A549 (cell line): ENCODE data around the gene SLC2A2. TPM values are rescaled to one million over a fixed set of nuclear protein-coding genes. Genes with fewer than 3 reads are reported as not detected.

Source experiments
- ATAC-seq, 2 experiments: fragments of 200-7000 bp in 1 of 2; fragments of >200 bp in 1 of 2; cut with Nextera tagmentation in 1 of 2; cut with Tn5 transposase in 1 of 2; 3 replicates each; pipeline versions ENCODE4 v1.8.0 to v1.9.1; 2018 to 2020; ENCODE audit warnings: mild to moderate bottlenecking in 1 of 2, moderate library complexity in 1 of 2
- CTCF ChIA-PET: fragments of 300-600 bp; sonication (Branson Sonifier 250); formaldehyde crosslinking; extraction: SDS; loops from one replicate; lab custom pipeline; 2021; ENCODE audit warnings: antibody characterized with exemption, inconsistent platforms; lab: Yijun Ruan, JAX
- POLR2A ChIA-PET: fragments of 350-600 bp; formaldehyde crosslinking; extraction: SDS; loops from one replicate; lab custom pipeline; 2021; ENCODE audit warnings: antibody characterized with exemption, inconsistent platforms; lab: Yijun Ruan, JAX
- DNase-seq, 2 experiments: peaks; one replicate each; pipeline versions ENCODE4 v3.0.0 to v3.0.0-alpha.2; 2011 to 2016; ENCODE audit warnings: low read depth in 1 of 2, low spot score in 1 of 2
- FAIRE-seq: peaks from 2 replicates; lab custom pipeline; 2011; peaks lifted over from hg19 to GRCh38; lab: Jason Lieb, UNC
- H3K27ac ChIP-seq, 2 experiments: fragments of >200 bp; sonication (Bioruptor Twin); formaldehyde crosslinking; 3 replicates each; pipeline ENCODE4 v1.5.1; 2016 to 2017
- H3K4me1 ChIP-seq: fragments of >200 bp; sonication (Bioruptor Twin); formaldehyde crosslinking; 3 replicates; pipeline ENCODE4 v1.6.1; 2016
- H3K4me2 ChIP-seq: fragments of >200 bp; sonication (Bioruptor Twin); formaldehyde crosslinking; 3 replicates; pipeline ENCODE4 v1.6.1; 2016
- H3K4me3 ChIP-seq: fragments of >200 bp; sonication (Bioruptor Twin); formaldehyde crosslinking; 3 replicates; pipeline ENCODE4 v1.5.1; 2016
- H3K9me3 ChIP-seq: fragments of >200 bp; sonication (Bioruptor Twin); formaldehyde crosslinking; 3 replicates; pipeline ENCODE4 v1.6.1; 2016
- BHLHE40 ChIP-seq: IDR thresholded peaks from 2 replicates; pipeline ENCODE4 v1.6.1; 2012; ENCODE audit warnings: low read depth, low read length, inconsistent platforms
- CHD2 ChIP-seq: fragments of 150-350 bp; IDR thresholded peaks from 2 replicates; pipeline ENCODE4 v1.6.1; 2014; ENCODE audit warnings: low read length; ENCODE audit not compliant: partially characterized antibody
- CTCF ChIP-seq: fragments of >200 bp; sonication (Bioruptor Twin); formaldehyde crosslinking; IDR thresholded peaks from 3 replicates; pipeline ENCODE4 v1.5.1; 2016
- EHMT2 ChIP-seq: fragments of 200-600 bp; sonication (generic); IDR thresholded peaks from 2 replicates; pipeline ENCODE4 v1.6.1; 2016; ENCODE audit warnings: antibody characterized with exemption, low read depth, mild to moderate bottlenecking, moderate library complexity
- FOSL2 ChIP-seq, 2 experiments: fragments of 450-650 bp in 1 of 2; fragments of >200 bp in 1 of 2; sonication (Bioruptor Twin) in 1 of 2; formaldehyde crosslinking; IDR thresholded peaks; 2 replicates each; pipeline versions ENCODE4 v1.5.0 to v1.6.1; 2016 to 2020; ENCODE audit warnings: mild to moderate bottlenecking in 1 of 2, moderate library complexity in 1 of 2
- HES2 ChIP-seq: fragments of >200 bp; sonication (Bioruptor Twin); formaldehyde crosslinking; IDR thresholded peaks from 2 replicates; pipeline ENCODE4 v1.6.1; 2016
- HMGXB4 ChIP-seq: fragments of 250-450 bp; sonication (Bioruptor Pico); IDR thresholded peaks from 2 replicates; pipeline ENCODE4 v1.5.0; 2021; ENCODE audit warnings: mild to moderate bottlenecking, moderate library complexity, borderline replicate concordance
- HOXA7 ChIP-seq: fragments of 250-450 bp; sonication (Bioruptor Pico); IDR thresholded peaks from 2 replicates; pipeline ENCODE4 v1.5.0; 2020; ENCODE audit warnings: mild to moderate bottlenecking, moderate library complexity
- JUN ChIP-seq, 2 experiments: fragments of >200 bp; sonication (Bioruptor Twin); formaldehyde crosslinking; IDR thresholded peaks; 2 replicates in 1 of 2; 3 replicates in 1 of 2; pipeline ENCODE4 v1.6.1; 2016 to 2017
- KDM5A ChIP-seq: fragments of 200-600 bp; sonication (generic); IDR thresholded peaks from 2 replicates; pipeline ENCODE4 v1.6.1; 2016; ENCODE audit warnings: antibody characterized with exemption, mild to moderate bottlenecking
- MAZ ChIP-seq: fragments of 150-350 bp; IDR thresholded peaks from 2 replicates; pipeline ENCODE4 v1.6.1; 2014; ENCODE audit warnings: antibody characterized with exemption, low read depth, low read length, borderline replicate concordance
- NR3C1 ChIP-seq: fragments of >200 bp; sonication (Bioruptor Twin); formaldehyde crosslinking; IDR thresholded peaks from 3 replicates; pipeline ENCODE4 v1.6.1; 2017
- PBX3 ChIP-seq: IDR thresholded peaks from 2 replicates; pipeline ENCODE4 v1.6.1; 2012
- RAD21 ChIP-seq, 2 experiments: fragments of >200 bp in 1 of 2; sonication (Bioruptor Twin) in 1 of 2; formaldehyde crosslinking in 1 of 2; IDR thresholded peaks in 1 of 2; conservative IDR thresholded peaks in 1 of 2; 2 replicates in 1 of 2; 3 replicates in 1 of 2; pipeline ENCODE4 v1.6.1; 2012 to 2018; ENCODE audit warnings: inconsistent platforms in 1 of 2
- RARB ChIP-seq: fragments of 250-450 bp; sonication (Bioruptor Pico); IDR thresholded peaks from 2 replicates; pipeline ENCODE4 v1.8.0; 2021; ENCODE audit warnings: mild to moderate bottlenecking, moderate library complexity
- SMC3 ChIP-seq: fragments of >200 bp; sonication (Bioruptor Twin); formaldehyde crosslinking; IDR thresholded peaks from 3 replicates; pipeline ENCODE4 v1.6.1; 2018; ENCODE audit warnings: inconsistent platforms
- TFCP2L1 ChIP-seq: fragments of 250-450 bp; sonication (Bioruptor Pico); IDR thresholded peaks from 2 replicates; pipeline ENCODE4 v1.5.0; 2021; ENCODE audit warnings: mild to moderate bottlenecking
- ZFP36 ChIP-seq: fragments of 450-650 bp; IDR thresholded peaks from 2 replicates; pipeline ENCODE4 v1.6.1; 2014; ENCODE audit warnings: borderline replicate concordance; ENCODE audit not compliant: partially characterized antibody
- ZSCAN20 ChIP-seq: fragments of 250-450 bp; sonication (Bioruptor Pico); IDR thresholded peaks from 2 replicates; pipeline ENCODE4 v1.8.0; 2022; ENCODE audit warnings: mild to moderate bottlenecking, moderate library complexity
- WGBS: methylation state at CpG from one replicate; pipeline ENCODE4 v1.1.6; 2017; ENCODE audit errors: missing lambda C conversion rate; 5-methylcytosine and 5-hydroxymethylcytosine counted together
- polyA plus RNA-seq, 4 experiments: library from polyadenylated mRNA; depleted of rRNA in 3 of 4; stranded (reverse); fragments of >200 nt; fragmentation: RNase III in 1 of 4; extraction: RNeasy Plus Mini Kit Qiagen cat#74134 plus additional on column Dnase treatment in 1 of 4; gene quantifications; 2 replicates in 3 of 4; 3 replicates in 1 of 4; pipeline ENCODE4 v1.2.3, GENCODE V29; 2011 to 2017

Gene SLC2A2
- polyA plus RNA-seq, 2 of the 4 experiments (the other 2 are of a cell fraction) = not detected

- Histone ChIP-seq H3K4me1 (peaks cover 57% of the 10 kb centered on the region), H3K4me2 (peak overlapping the region; percentile 81), H3K9me3 (no peaks in the 10 kb centered on the region), H3K27ac (peak overlapping the region; percentile 68 to 86), H3K4me3 (no peak overlapping the region)
- TF ChIP-seq PBX3 = no peak
- TF ChIP-seq ZSCAN20 (CRISPR knock-in tag) = no peak
- no peak for TF ChIP-seq RARB (CRISPR knock-in tag)
- ChIA-PET POLR2A (interaction anchor here (0.6 kb wide), 1 partner anchor 185 kb away, joined by 3 read pairs; the partner anchor contains the start of gene RPL22L1), CTCF (interaction anchor here (1.1 to 1.9 kb wide), 4 partner anchors 10 to 511 kb away, joined by 3 to 6 read pairs (median 3); no protein-coding TSS in a partner anchor)
- FAIRE-seq (no peak), DNase-seq (no peak), ATAC-seq (no peak)
Observed at GRCh38 chr3:171054921-171055320, 28.4 kb upstream of the SLC2A2 start.

- CTCF ChIA-PET = interaction anchor here (1.2 to 1.9 kb wide), 2 partner anchors 93 to 129 kb away, joined by 3 to 6 read pairs; no protein-coding TSS in a partner anchor
- peak overlapping the region; percentile 68 to 86; a peak in 3 of 6 replicates for H3K27ac ChIP-seq
- ATAC-seq (no peak), FAIRE-seq (no peak), DNase-seq (no peak)
- WGBS = 53% methylated on average over 1 of the region's 1 CpG
- POLR2A ChIA-PET = no interaction called here
- H3K9me3 ChIP-seq = no peaks in the 10 kb centered on the region
- H3K4me2 ChIP-seq = peak overlapping the region; percentile 81; the same call in 2 of the 3 replicates
- no peak overlapping the region for H3K4me3 ChIP-seq
- H3K4me1 ChIP-seq = peaks cover 58% of the 10 kb centered on the region
- TF ChIP-seq TFCP2L1 (CRISPR knock-in tag) (no peak), HOXA7 (CRISPR knock-in tag) (no peak)
Observed at GRCh38 chr3:171054231-171054630, 27.7 kb upstream of the SLC2A2 start.

GRCh38 chr3:171049861-171050444 lies 23.4 kb upstream of the SLC2A2 start:
- 14% methylated on average over 6 of the region's 6 CpGs for WGBS

GRCh38 chr3:171046760-171047159 lies 20.2 kb upstream of the SLC2A2 start:
- 65% methylated on average over 4 of the region's 4 CpGs for WGBS
- ChIA-PET CTCF (no interaction called here), POLR2A (no interaction called here)
- FAIRE-seq = no peak
- H3K4me3 ChIP-seq = no peak overlapping the region
- peak overlapping the region; percentile 41 to 85; a peak in 3 of 6 replicates for H3K27ac ChIP-seq
- peaks cover 36% of the 10 kb centered on the region for H3K4me1 ChIP-seq
- no peak overlapping the region for H3K4me2 ChIP-seq
- DNase-seq = no peak
- no peak for ATAC-seq
- no peaks in the 10 kb centered on the region for H3K9me3 ChIP-seq
- TF ChIP-seq JUN (IDR thresholded peaks at IDR 0.05) = no peak
- no peak for TF ChIP-seq FOSL2 (IDR thresholded peaks at IDR 0.05)
- no peak for TF ChIP-seq FOSL2 (CRISPR knock-in tag; IDR thresholded peaks at IDR 0.05)
- no peak for TF ChIP-seq HMGXB4 (CRISPR knock-in tag)
- no peak for TF ChIP-seq KDM5A
- no peak for TF ChIP-seq ZFP36
- TF ChIP-seq EHMT2 = no peak
- TF ChIP-seq MAZ = no peak
- no peak for TF ChIP-seq HES2
- no peak for TF ChIP-seq SMC3
- TF ChIP-seq NR3C1 = no peak
- TF ChIP-seq CTCF = no peak
- no peak for TF ChIP-seq BHLHE40

More at GRCh38 chr3:171049861-171050444, 23.4 kb upstream of the SLC2A2 start:
- ChIA-PET POLR2A (no interaction called here), CTCF (interaction anchor here (0.6 to 3.1 kb wide), 36 partner anchors 8 to 1601 kb away, joined by 3 to 22 read pairs (median 4); no protein-coding TSS in a partner anchor)
- H3K27ac ChIP-seq = peak overlapping the region; percentile 19 to 60; a peak in 4 of 6 replicates
- TF ChIP-seq SMC3 = peak; percentile 85
- TF ChIP-seq CHD2 = no peak
- TF ChIP-seq RAD21 (conservative IDR thresholded peaks at IDR 0.05 in 1 of 2, IDR thresholded peaks at IDR 0.05 in 1 of 2) = peak; percentile 84 to 86
- TF ChIP-seq CTCF = peak; percentile 63
- no peak for FAIRE-seq
- peak; percentile 89 to 92 for ATAC-seq
- peaks cover 36% of the 10 kb centered on the region for H3K4me1 ChIP-seq
- H3K9me3 ChIP-seq = no peaks in the 10 kb centered on the region
- no peak overlapping the region for H3K4me2 ChIP-seq
- peak; percentile 39 to 59 for DNase-seq
- no peak overlapping the region for H3K4me3 ChIP-seq
